Panc1 (cell line): ENCODE results near the gene BBIP1.

Source experiments
- CTCF ChIP-seq: fragments of 450-650 bp; IDR thresholded peaks from 2 replicates; pipeline ENCODE4 v1.5.1; 2017; ENCODE audit warnings: mild to moderate bottlenecking
- POLR2AphosphoS5 ChIP-seq: IDR thresholded peaks from 2 replicates; pipeline ENCODE4 v1.6.1; 2012; ENCODE audit warnings: mild to moderate bottlenecking, low read depth, low read length, moderate library complexity
- REST ChIP-seq, 2 experiments: IDR thresholded peaks; 2 replicates each; pipeline ENCODE4 v1.6.1; 2011 to 2012; ENCODE audit warnings: low read depth in 2 of 2, control low read depth in 1 of 2, low read length in 1 of 2, mild to moderate bottlenecking in 1 of 2, moderate library complexity in 1 of 2; ENCODE audit not compliant: insufficient read depth in 1 of 2
- SIN3A ChIP-seq: IDR thresholded peaks from 2 replicates; pipeline ENCODE4 v1.6.1; 2012; ENCODE audit warnings: low read depth, mild to moderate bottlenecking, low read length, moderate library complexity, borderline replicate concordance; ENCODE audit not compliant: insufficient read depth
- TCF7L2 ChIP-seq: IDR thresholded peaks from 2 replicates; pipeline ENCODE4 v1.6.1; 2011; ENCODE audit warnings: mild to moderate bottlenecking, low read depth, low read length, inconsistent platforms

DNA sequence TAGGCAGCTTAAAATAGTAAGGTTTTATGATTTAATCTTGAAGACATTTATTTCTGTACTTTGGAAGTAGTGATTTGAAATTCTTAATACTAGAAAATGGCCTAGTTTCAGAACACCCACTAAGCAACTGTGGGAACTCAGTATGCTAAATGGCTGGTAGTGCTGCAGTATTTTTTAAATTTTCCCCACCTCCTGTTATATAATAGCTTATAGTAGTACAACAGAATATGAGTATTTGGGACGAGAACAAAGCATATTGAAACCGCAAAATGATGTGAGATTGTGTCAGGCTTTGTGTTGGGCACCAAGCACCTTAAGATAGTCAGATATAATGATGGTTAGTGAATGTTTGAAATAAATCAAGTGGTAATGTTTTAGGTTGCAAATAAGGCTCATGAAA, 8.5 kb upstream of the BBIP1 start:
- TF ChIP-seq SIN3A = no peak
- TF ChIP-seq CTCF = no peak
- TF ChIP-seq POLR2AphosphoS5 = no peak
- no peak for TF ChIP-seq REST (IDR thresholded peaks at IDR 0.05; ENCODE audit: insufficient read depth in 1 of 2, low read depth in 2 of 2, low read length in 1 of 2)
- TF ChIP-seq TCF7L2 = no peak
